ENCODE data around the gene C12orf75. TPM values are rescaled to one million over a fixed set of nuclear protein-coding genes. Genes with fewer than 3 reads are reported as not detected.

C12orf75 gene
- total and polyA plus RNA-seq, 4 donors, result 75.9 to 661 (median 229) TPM

DNA sequence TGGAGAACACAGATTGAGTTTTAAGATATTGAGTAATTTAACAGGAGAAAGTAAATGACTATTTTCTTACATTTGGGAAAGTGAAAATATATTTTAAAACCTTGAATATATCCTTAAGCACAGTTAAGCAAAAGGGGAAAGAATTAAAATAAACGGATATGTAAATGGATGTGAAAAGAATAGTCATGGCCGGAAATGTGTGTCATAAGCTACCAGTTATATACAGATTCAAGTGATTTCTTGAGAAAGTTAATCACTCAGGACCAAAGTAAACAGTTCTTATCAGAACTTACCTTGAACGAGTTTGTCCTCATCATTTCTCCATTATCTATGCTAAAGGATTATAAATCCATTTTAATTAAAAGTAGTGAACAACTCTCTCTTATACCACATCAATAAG is 33.4 kb downstream of the C12orf75 start:
- Histone ChIP-seq H3K27me3 (ENCODE audit: control insufficient read depth in 1 of 2, insufficient read depth in 2 of 2, low read length in 1 of 2) (no peaks in the 10 kb centered on the region), H3K27ac (ENCODE audit: low read depth in 1 of 2, low read length in 2 of 2) (no peak overlapping the region), H3K9me3 (ENCODE audit: control insufficient read depth, low read length) (no peaks in the 10 kb centered on the region), H3K4me3 (ENCODE audit: low read length in 2 of 2) (no peak overlapping the region), H3K4me1 (ENCODE audit: control insufficient read depth in 1 of 2, insufficient read depth in 2 of 2, low read length in 2 of 2) (no peaks in the 10 kb centered on the region), H3K36me3 (ENCODE audit: control insufficient read depth in 1 of 2, insufficient read depth in 2 of 2, low read length in 1 of 2) (no peaks in the 10 kb centered on the region)
- DNase-seq, result no peak
- 74 to 75% methylated on average over 3 of the region's 3 CpGs for WGBS, 2 donors
- intact Hi-C loops (cut with DNase I), result no loop called here
- no peak for ATAC-seq (ENCODE audit: low FRiP score)

DNA sequence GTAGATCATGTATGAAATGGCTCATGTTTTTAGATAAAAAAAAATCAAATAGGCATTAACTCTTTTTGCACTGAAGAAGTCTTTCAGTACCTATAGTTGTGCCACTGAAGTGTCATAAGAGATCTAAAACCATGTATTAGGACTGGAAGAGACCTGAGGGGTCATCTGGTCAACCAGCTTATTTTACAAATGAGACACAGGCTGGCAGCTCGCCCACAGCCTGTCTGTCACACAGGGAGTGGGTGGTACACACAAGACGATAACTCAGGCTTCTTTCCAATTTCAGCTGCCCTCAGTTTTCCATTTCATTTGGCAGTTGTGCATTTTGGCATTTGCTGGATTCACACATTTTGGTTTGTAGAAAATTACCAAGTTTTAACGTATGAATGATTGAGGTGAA is 34.7 kb downstream of the C12orf75 start:
- Histone ChIP-seq H3K9me3 (ENCODE audit: control insufficient read depth, low read length) (no peaks in the 10 kb centered on the region), H3K4me1 (ENCODE audit: control insufficient read depth in 1 of 2, insufficient read depth in 2 of 2, low read length in 2 of 2) (no peaks in the 10 kb centered on the region), H3K27ac (ENCODE audit: low read depth in 1 of 2, low read length in 2 of 2) (no peak overlapping the region), H3K27me3 (ENCODE audit: control insufficient read depth in 1 of 2, insufficient read depth in 2 of 2, low read length in 1 of 2) (no peaks in the 10 kb centered on the region), H3K4me3 (ENCODE audit: low read length in 2 of 2) (no peak overlapping the region), H3K36me3 (ENCODE audit: control insufficient read depth in 1 of 2, insufficient read depth in 2 of 2, low read length in 1 of 2) (peaks cover 0 to 3% of the 10 kb centered on the region in 2 donors)
- ATAC-seq (ENCODE audit: low FRiP score), result no peak
- intact Hi-C loops (cut with DNase I), result loop anchor here in 1 of 2 donors (5.0 kb wide), 1 partner anchor 33 kb away; the partner anchor contains the start of gene C12orf75
- 33 to 36% methylated on average over 3 of the region's 3 CpGs for WGBS, 2 donors
- DNase-seq, result no peak

DNA sequence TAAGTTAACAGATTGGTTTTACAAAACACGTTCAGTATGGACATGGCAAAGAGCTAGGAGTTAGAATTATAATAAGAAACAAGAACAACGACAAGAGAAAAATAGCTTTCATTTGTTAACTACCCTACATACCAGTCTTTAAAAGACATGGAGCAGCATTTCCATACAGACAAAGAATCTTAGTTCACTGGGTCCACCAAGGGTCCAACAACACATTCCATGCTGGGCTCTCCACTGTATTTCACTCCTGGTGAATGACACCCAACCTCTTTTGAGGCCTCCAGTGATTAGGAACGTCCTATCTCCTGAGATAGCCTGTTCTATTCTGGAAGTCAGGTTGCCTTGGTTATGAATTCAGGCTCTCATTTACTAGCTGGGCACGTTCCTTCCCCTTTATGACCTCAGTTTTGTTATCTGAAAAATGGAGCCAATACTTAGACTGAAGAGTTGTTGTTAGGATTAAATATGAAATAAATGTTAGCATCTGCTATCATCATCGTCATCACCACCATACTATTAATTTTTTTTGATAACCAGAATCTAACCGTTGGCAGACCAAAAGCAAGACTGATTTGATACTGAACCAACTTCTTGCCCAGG is 37.7 kb downstream of the C12orf75 start:
- WGBS, 2 donors, result 85 to 90% methylated on average over 6 of the region's 6 CpGs
- intact Hi-C loops (cut with DNase I), result loop anchor here in 1 of 2 donors (5.0 kb wide), 1 partner anchor 36 kb away; the partner anchor contains the start of gene C12orf75
- DNase-seq, result no peak

DNA sequence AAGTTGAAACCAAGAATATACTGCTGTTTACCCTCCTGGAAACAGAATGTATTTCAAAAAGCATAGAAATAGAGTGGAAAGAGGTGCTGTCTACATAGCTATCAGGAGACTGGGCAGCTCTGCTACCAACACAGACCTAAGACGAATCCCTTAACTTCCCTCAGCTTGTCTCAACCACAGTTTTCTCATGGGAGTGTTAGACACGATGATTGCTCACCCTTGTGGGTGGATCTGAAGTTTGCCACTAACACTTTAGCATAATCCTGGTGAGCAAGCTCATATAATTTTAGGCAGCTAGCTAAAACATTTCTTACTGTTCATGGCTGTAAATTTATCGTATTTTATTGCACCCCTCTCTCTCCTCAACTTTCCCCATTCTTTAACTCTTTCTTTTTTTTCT is 38.5 kb downstream of the C12orf75 start:
- Histone ChIP-seq H3K27me3 (ENCODE audit: control insufficient read depth in 1 of 2, insufficient read depth in 2 of 2, low read length in 1 of 2) (no peaks in the 10 kb centered on the region), H3K36me3 (ENCODE audit: control insufficient read depth in 1 of 2, insufficient read depth in 2 of 2, low read length in 1 of 2) (peaks cover 2 to 3% of the 10 kb centered on the region in 2 donors), H3K9me3 (ENCODE audit: control insufficient read depth, low read length) (no peaks in the 10 kb centered on the region), H3K27ac (ENCODE audit: low read depth in 1 of 2, low read length in 2 of 2) (no peak overlapping the region), H3K4me1 (ENCODE audit: control insufficient read depth in 1 of 2, insufficient read depth in 2 of 2, low read length in 2 of 2) (no peaks in the 10 kb centered on the region), H3K4me3 (ENCODE audit: low read length in 2 of 2) (no peak overlapping the region)
- no peak for ATAC-seq (ENCODE audit: low FRiP score)
- intact Hi-C loops (cut with DNase I), result loop anchor here in 1 of 2 donors (5.0 kb wide), 1 partner anchor 37 kb away; the partner anchor contains the start of gene C12orf75
- DNase-seq, result no peak
- 32 to 33% methylated on average over 3 of the region's 3 CpGs for WGBS, 2 donors

More for the DNA sequence above, 37.7 kb downstream of the C12orf75 start:
- Histone ChIP-seq H3K36me3 (ENCODE audit: control insufficient read depth in 1 of 2, insufficient read depth in 2 of 2, low read length in 1 of 2) (peaks cover 2 to 3% of the 10 kb centered on the region in 2 donors), H3K4me1 (ENCODE audit: control insufficient read depth in 1 of 2, insufficient read depth in 2 of 2, low read length in 2 of 2) (no peaks in the 10 kb centered on the region), H3K27me3 (ENCODE audit: control insufficient read depth in 1 of 2, insufficient read depth in 2 of 2, low read length in 1 of 2) (no peaks in the 10 kb centered on the region), H3K4me3 (ENCODE audit: low read length in 2 of 2) (no peak overlapping the region), H3K9me3 (ENCODE audit: control insufficient read depth, low read length) (no peaks in the 10 kb centered on the region), H3K27ac (ENCODE audit: low read depth in 1 of 2, low read length in 2 of 2) (no peak overlapping the region)
- no peak for ATAC-seq (ENCODE audit: low FRiP score)

DNA sequence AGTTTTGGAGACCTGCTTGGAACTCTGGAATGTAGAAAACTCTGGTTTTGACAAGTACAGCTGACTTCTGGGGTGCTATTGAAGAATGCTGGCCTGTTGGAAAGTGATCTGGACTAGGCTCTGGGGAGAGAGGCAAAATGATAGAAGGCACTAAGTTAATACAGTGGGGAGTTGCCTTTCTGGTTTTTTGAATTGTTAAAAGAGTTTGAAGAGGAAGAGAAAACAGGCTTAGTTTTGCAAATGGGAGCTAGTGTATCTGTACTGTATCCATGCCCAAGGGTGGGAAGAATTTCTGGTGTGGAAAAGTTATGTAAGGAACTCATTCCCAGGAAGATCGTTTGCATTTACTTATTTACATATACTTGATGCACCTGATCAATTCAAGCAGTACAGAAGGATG is 43.8 kb downstream of the C12orf75 start:
- Histone ChIP-seq H3K4me1 (ENCODE audit: control insufficient read depth in 1 of 2, insufficient read depth in 2 of 2, low read length in 2 of 2) (no peaks in the 10 kb centered on the region), H3K36me3 (ENCODE audit: control insufficient read depth in 1 of 2, insufficient read depth in 2 of 2, low read length in 1 of 2) (peaks cover 2 to 3% of the 10 kb centered on the region in 2 donors), H3K27me3 (ENCODE audit: control insufficient read depth in 1 of 2, insufficient read depth in 2 of 2, low read length in 1 of 2) (no peaks in the 10 kb centered on the region), H3K9me3 (ENCODE audit: control insufficient read depth, low read length) (no peaks in the 10 kb centered on the region), H3K4me3 (ENCODE audit: low read length in 2 of 2) (no peak overlapping the region), H3K27ac (ENCODE audit: low read depth in 1 of 2, low read length in 2 of 2) (no peak overlapping the region)
- no peak for ATAC-seq (ENCODE audit: low FRiP score)
- 86 to 96% methylated on average over 1 of the region's 1 CpG for whole genome bisulfite sequencing, 2 donors
- intact Hi-C loops (cut with DNase I), result no loop called here
- no peak for DNase-seq

DNA sequence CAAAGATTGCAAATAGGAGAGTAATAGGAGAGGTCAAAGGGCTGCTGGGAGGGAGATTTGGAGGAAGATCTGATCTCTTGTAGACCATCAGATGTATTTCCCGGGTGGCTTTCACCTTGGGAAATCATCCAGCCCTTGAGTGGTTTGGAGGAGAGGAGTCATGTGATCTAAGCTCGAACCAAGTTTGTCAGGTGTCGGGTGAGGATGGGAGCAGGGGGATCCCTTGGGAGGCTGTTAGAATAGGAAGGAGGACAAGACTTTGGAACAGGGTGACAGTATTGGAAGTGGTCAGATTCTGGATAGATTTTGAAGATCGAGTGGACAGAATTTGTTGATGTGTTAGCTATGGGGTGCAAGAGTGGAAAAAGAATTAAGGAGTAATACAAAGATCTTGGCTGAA is 46.6 kb downstream of the C12orf75 start:
- Histone ChIP-seq H3K4me3 (ENCODE audit: low read length in 2 of 2) (no peak overlapping the region), H3K27me3 (ENCODE audit: control insufficient read depth in 1 of 2, insufficient read depth in 2 of 2, low read length in 1 of 2) (no peaks in the 10 kb centered on the region), H3K9me3 (ENCODE audit: control insufficient read depth, low read length) (no peaks in the 10 kb centered on the region), H3K4me1 (ENCODE audit: control insufficient read depth in 1 of 2, insufficient read depth in 2 of 2, low read length in 2 of 2) (no peaks in the 10 kb centered on the region), H3K36me3 (ENCODE audit: control insufficient read depth in 1 of 2, insufficient read depth in 2 of 2, low read length in 1 of 2) (peaks cover 0 to 2% of the 10 kb centered on the region in 2 donors), H3K27ac (ENCODE audit: low read depth in 1 of 2, low read length in 2 of 2) (no peak overlapping the region)
- WGBS, 2 donors, result 93 to 94% methylated on average over 4 of the region's 4 CpGs
- intact Hi-C loops (cut with DNase I), result loop anchor here in 1 of 2 donors (5.0 kb wide), 1 partner anchor 40 kb away; no protein-coding TSS in a partner anchor
- ATAC-seq (ENCODE audit: low FRiP score) (no peak), DNase-seq (no peak)

DNA sequence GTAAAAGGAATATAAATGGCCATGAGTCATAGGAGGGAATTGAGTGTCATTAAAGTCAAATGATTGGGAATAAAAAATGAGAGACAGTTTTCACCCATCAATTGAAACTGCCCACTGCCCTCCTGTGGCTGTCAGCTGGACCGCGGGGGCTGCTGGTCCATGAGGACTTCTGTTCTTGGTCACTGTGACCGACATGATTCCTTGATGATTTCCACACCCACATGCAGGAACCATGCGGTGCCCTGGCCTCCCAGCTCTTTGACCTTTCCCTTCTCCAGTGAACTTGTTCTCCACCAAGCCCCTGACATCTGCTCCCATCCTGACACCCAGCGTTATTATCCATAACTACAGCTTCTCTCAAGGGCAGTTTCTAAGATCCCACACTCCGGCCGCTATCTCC is 48.4 kb downstream of the C12orf75 start:
- no peak for DNase-seq
- no peaks in the 10 kb centered on the region for H3K4me1 ChIP-seq (ENCODE audit: control insufficient read depth in 1 of 2, insufficient read depth in 2 of 2, low read length in 2 of 2)
- intact Hi-C loops (cut with DNase I), result loop anchor here in 1 of 2 donors (5.0 kb wide), 1 partner anchor 42 kb away; no protein-coding TSS in a partner anchor
- H3K36me3 ChIP-seq (ENCODE audit: control insufficient read depth in 1 of 2, insufficient read depth in 2 of 2, low read length in 1 of 2), result no peaks in the 10 kb centered on the region
- no peaks in the 10 kb centered on the region for H3K27me3 ChIP-seq (ENCODE audit: control insufficient read depth in 1 of 2, insufficient read depth in 2 of 2, low read length in 1 of 2)
- H3K4me3 ChIP-seq (ENCODE audit: low read length in 2 of 2), result no peak overlapping the region
- ATAC-seq (ENCODE audit: low FRiP score), result no peak
- H3K27ac ChIP-seq (ENCODE audit: low read depth in 1 of 2, low read length in 2 of 2), result no peak overlapping the region
- WGBS, 2 donors, result 89 to 91% methylated on average over 7 of the region's 7 CpGs
- no peaks in the 10 kb centered on the region for H3K9me3 ChIP-seq (ENCODE audit: control insufficient read depth, low read length)

DNA sequence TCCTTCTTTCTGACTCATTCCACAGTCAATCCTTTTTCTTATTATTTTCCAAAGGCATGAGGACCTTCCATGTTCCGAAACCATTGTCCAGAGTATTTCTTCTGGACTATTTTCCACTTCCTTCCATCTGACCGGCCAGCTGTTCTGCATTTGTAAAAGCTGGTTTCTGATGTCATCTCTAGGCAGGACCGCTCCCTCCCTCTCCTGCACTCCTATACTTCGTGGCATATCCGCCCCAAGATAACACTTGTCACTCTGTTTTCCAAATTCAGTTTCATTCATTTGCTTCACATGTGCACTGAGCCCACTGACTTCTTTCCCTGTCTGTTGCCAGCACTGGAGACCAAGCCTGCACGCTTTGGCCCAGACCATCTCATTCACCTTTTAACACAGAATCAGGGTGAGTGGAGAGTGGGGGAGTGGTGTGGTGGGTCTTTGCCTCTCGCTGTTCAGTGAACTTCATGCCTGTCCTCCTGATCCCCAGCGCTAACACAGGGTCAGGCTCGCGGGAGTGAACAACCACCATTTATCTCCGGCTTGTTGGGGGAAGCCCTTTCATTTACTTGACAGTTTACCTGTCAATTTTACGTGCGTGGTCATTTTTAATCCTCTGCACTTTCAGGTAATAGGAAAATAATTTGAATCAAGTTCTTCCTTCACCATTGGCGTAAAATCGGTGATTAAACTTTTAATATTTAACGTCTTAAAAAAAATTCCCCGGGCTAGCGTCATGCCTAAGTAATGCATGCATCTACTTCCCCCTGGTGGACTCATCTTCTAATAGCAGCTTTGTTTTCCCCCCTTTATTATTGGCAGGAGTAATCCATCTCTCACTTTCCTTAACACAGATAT is 52.5 kb downstream of the C12orf75 start:
- peak; percentile 89 for ATAC-seq (ENCODE audit: low FRiP score)
- no peaks in the 10 kb centered on the region for H3K36me3 ChIP-seq (ENCODE audit: control insufficient read depth in 1 of 2, insufficient read depth in 2 of 2, low read length in 1 of 2)
- H3K27me3 ChIP-seq (ENCODE audit: control insufficient read depth in 1 of 2, insufficient read depth in 2 of 2, low read length in 1 of 2), result no peaks in the 10 kb centered on the region
- WGBS, 2 donors, result 3 to 4% methylated on average over 18 of the region's 18 CpGs
- H3K27ac ChIP-seq (ENCODE audit: low read depth in 1 of 2, low read length in 2 of 2), result no peak overlapping the region
- H3K4me1 ChIP-seq (ENCODE audit: control insufficient read depth in 1 of 2, insufficient read depth in 2 of 2, low read length in 2 of 2), result no peaks in the 10 kb centered on the region
- H3K4me3 ChIP-seq (ENCODE audit: low read length in 2 of 2), result peak overlapping the region in 1 of 2 donors; percentile 43
- intact Hi-C loops (cut with DNase I), result loop anchor here (2.0 to 10.0 kb wide), 4 partner anchors 52 to 208 kb away; partner anchors contain the start of genes APPL2 (in 1 of the 2) and C12orf75 (in 1 of the 2)
- no peak for DNase-seq
- no peaks in the 10 kb centered on the region for H3K9me3 ChIP-seq (ENCODE audit: control insufficient read depth, low read length)

Data from aorta (tissue), 5 donors.